Measurements from ENCODE around the gene CAMSAP1.
A peak's percentile ranks its signal among the peaks of the same experiment; 100 is the strongest.
"Not testable (repeated sequence)": the region's sequence is repeated elsewhere in the genome, so short reads cannot be mapped to it uniquely, and the experiment has no call there.

The CAMSAP1 gene

GRCh38 chr9:135920973-135921585 lies 13.7 kb upstream of the CAMSAP1 start:
- DNase-seq (ENCODE audit: low read depth) = no peak

DNA sequence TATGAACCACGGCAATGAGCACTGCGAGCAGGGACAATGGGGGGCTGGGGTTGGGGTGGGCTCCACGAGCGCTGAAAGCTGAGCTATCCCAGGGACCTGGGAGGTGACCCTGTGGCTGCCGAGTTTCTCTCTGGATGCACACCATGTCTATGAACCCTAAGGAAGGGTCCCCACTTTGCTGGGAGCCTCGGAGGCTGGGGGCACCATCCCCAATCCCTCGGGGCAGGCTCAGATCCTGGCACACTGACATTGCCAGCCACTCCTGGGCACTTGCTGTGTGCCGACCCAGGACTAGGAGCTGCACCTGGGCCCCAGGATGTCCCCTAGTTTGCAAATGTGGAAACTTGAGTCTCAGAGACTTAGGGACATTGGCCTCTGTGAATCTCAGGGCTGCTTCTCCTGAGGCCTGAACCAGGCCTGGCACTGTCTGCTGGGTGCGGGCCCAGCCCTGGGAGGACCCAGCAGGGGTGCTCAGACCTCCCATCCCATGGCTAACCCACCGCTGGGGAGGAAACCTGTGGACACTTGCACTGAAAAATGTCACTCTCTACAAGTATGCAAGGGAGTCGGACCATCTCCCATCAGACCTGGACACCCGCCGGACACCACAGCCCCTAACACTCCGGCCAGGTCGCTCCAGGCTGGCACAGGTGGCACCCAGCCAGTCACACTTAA lies 13.0 kb upstream of the CAMSAP1 start:
- no peak for DNase-seq (ENCODE audit: low read depth)

GRCh38 chr9:135919318-135919890 lies 12.1 kb upstream of the CAMSAP1 start:
- DNase-seq (ENCODE audit: low read depth) = no peak

GRCh38 chr9:135916227-135916626 lies 8.9 kb upstream of the CAMSAP1 start:
- DNase-seq (ENCODE audit: low read depth) = not testable (repeated sequence)

DNA sequence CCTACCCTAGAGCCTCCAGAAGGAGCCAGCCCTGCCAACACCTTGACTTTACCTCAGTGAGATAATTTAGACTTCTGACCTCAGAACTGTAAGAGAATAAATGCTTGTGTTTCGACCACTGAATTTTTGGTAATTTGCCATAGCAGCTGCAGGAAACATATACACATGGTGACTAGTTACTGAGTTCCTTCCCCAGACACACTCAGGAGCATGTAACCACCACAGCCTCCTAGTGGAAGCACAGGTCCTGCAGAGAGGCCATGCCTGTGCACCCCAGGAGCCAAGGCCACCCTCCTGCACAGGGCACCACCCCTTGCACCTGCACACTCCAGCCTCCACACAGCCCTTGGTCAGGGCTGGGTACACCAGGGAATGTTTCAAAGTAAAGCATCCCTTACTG lies 7.6 kb upstream of the CAMSAP1 start:
- no peak for DNase-seq (ENCODE audit: low read depth)

DNA sequence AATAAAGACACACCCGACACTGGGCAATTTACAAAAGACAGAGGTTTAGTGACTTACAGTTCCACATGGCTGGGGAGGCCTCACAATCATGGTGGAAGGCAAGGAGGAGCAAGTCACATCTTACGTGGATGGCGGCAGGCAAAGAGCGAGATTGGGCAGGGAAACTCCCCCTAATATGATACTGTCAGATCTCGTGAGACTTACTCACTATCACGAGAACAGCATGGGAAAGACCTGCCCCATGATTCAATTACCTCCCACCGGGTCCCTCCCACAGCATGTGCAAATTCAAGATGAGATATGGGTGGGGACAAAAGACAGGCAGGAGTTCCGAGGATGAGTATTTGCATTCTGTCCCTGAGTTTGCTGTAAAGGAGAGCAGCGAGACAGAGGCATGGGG lies 3.9 kb upstream of the CAMSAP1 start:
- not testable (repeated sequence) for DNase-seq (ENCODE audit: low read depth)

DNA sequence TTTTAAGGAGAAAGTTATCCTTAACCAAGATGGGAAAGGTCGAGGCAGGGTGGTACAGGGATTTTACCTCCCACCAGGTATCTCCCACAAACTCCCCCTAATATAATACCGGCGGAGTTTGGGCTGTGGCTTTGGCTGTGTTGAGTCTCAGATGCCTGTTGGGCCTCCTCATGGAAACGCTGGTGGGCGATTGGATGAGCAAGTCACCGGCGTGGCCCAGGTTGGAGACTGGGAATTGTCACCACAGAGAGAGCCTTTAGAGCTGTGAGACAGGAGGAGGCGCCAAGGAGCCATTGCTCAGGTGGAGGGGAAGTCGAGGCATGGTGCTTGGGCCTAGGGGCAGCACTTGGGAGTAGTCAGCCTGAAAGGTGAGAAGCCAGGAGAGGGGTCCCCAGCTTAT lies 3.4 kb upstream of the CAMSAP1 start:
- DNase-seq (ENCODE audit: low read depth) = no peak

DNA sequence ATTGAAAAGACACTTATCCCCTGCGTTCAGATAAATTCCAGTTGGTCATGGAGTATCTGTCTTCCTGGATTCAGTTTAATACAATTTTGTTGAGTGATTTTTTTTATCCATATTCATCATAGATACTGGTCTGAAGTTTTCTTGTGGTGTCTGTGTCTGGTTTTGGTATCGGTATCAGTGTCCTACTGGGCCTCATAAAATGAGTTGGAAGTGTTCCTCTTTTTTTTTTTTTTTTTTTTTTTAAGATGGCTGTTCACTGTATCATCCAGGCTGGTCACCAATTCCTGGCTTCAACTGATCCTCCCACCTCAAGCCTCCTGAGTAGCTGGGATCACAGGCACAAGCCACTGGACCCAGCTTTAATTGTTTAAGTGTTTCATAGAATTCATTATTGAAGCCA lies 2.9 kb upstream of the CAMSAP1 start:
- DNase-seq (ENCODE audit: low read depth) = no peak

GRCh38 chr9:135909371-135909770 lies 2.0 kb upstream of the CAMSAP1 start:
- DNase-seq (ENCODE audit: low read depth) = no peak

- no peak for DNase-seq (ENCODE audit: low read depth)
Measured at GRCh38 chr9:135908754-135909204, 1.4 kb upstream of the CAMSAP1 start.

DNA sequence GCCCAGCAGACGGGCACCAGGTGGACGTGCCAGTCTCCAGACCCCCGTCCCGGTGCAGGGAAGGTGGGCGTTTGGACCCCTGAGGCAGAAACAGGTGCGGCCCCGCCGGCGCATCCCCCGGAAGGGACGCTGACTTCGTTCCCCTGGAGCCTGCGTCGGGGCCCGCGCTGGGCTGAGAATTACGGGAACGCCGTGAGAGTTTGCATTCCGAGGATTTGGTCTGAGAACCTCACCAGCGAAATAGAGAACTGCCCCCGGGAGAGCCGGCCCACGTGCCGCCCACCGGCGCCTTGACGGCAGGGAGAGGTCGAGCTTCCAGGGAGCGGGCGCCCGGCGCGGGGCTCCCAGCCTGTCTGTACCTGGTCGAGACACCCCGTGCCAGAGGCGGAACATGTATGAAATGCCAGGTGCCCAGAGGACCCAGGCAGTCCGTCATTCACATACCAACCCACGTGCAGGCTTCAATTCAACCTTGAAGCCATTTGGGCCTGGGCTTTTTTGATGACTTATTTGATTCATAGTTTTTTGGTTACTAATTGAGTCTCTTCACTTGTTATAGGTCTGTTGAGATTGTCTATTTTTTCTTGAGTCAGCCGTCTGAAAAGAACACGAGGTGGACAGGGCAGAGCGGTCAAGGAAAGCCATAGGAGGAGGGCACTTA lies 877 bp upstream of the CAMSAP1 start:
- no peak for DNase-seq (ENCODE audit: low read depth)

- no peak for DNase-seq (ENCODE audit: low read depth)
Measured at GRCh38 chr9:135907006-135907430, 328 bp downstream of the CAMSAP1 start.

- no peak for DNase-seq (ENCODE audit: low read depth)
Measured at GRCh38 chr9:135906291-135907005, 898 bp downstream of the CAMSAP1 start.

- peak; percentile 15 for DNase-seq (ENCODE audit: low read depth)
Measured at GRCh38 chr9:135905380-135906258, 1.7 kb downstream of the CAMSAP1 start.

DNA sequence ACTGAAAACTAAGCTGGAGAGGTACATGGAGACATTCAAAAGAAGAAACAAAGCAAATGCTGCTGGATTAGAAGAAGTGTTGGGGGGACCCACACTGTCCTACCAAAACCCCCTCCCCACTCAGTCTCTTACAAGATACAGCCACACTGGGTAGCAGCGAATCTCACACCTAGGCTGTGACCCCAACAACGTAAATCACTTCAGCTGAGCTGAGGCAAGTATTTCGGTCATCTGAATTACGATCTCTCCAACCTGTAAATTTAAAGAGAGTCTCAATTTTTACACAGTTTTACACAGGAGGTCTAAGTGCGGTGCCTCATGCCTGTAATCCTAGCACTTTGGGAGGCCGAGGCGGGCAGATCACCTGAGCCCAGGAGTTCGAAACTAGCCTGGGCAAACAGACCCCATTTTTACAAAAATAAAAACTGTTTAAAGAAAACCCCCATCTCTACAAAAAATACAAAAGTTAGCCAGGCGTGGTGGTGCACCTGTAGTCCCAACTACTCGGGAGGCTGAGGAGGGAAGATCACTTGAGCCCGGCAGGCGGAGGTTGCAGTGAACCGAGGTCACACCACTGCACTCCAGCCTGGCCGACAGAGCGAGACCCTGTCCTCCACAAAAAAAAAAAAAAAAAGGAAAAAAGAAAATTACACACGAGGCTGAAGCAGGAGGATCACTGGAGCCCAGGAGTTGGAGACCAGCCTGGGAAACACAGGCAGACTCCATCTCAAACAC lies 3.4 kb downstream of the CAMSAP1 start:
- DNase-seq (ENCODE audit: low read depth) = no peak

DNA sequence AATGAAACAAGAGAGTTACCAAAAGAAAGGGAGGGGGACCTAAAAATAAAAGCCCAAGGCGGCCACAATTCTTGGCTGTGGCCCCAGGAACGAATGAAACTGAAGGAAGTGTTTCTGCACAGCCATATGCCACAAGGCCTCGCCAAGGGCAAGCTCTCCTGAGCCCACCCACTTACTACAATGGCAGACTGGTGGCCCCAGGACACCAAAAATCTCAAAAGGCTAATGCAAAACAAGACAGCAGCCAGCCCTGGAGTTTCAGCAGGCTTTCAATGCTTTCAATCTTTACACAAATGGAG lies 4.0 kb downstream of the CAMSAP1 start:
- DNase-seq (ENCODE audit: low read depth) = no peak

DNA sequence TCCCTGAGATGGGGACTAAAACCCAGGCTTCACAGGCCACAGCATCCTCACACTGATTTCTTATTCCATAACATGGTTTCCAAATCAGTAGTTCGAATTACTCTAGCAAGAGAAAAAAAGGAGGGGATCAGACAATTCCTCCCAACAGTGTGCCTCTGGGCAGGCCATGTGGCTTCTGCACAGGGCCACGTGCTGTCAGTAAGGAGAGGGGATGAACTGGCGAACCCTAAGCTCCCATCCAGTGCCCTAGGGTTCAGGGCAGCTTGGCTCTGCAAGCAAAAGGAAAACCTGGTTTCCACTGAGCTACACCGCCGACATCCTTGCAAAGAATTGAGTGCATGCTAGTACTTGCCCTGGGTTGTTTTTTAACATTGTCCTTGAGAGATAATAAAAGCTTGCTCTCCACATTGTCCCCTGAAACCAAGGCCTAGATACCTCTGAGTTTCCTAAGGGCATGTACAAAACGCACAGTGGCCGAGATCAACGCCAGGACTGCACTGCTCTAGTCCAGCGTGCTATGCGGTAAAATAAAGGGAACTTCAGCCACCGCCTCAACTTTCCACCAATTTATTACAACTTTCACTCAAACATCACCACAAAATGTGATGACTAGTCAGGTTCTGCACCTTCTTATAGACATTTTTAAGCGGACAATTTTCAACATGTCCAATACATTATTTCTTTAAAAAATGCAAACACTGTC lies 4.5 kb downstream of the CAMSAP1 start:
- no peak for DNase-seq (ENCODE audit: low read depth)

DNA sequence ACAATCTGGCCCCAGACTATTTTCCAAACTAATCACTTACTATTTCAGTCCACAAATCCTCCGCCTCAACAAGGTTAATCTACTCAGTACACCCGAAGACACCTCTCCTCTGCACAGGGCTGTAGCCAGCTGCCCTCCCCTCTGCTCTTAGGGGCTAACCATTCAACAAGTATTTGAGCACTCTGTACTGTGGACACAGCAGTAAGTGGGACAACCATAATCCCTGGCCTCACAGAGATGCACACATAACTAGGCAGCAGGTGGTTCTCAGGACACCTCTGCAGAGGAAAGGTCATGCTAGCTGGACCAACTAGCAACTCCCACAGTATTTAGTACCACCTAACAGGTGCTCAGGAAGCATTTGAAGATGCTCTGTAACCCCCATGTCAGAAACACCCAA lies 5.5 kb downstream of the CAMSAP1 start:
- DNase-seq (ENCODE audit: low read depth) = no peak

DNA sequence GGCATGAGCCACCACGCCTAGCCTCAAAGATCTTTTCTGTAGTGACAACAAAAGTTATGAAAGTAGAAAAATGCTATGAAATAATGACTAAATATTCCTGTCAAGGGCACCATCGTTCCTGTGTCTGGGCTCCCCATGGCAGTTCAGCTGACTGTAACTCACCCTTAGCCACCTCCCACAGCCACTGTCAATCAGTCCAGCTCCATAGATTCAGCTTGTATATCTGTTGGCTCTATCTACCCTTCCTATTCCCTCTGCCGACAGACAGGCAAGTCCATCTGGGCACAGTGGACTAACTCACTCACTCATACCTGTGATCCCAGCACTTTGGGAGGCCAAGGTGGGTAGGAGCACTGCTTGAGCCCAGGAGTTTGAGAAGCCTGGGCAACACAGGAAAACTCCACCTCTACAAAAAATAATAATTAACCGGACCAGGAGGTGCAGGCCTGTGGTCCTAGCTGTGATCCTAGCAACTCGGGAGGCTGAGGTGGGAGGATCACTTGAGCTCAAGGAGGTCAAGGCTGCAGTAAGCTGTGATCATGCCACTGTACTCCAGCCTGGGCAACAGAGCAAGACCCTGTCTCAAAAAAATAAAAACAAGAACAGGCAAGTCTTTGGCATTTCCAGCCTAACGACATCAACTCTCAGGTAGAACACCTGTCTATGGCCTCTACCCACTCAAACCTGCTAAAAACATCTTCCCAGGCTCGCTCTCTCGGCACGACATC lies 6.2 kb downstream of the CAMSAP1 start:
- no peak for DNase-seq (ENCODE audit: low read depth)

All from activated T-helper 1 cell treated with Interleukin-2 at 50 U/mL for 16 hours (primary cell).